HG03575 (cell line): ENCODE measurements around the gene SGCE.
"Not testable (repeated sequence)": the region's sequence is repeated elsewhere in the genome, so short reads cannot be mapped to it uniquely, and the experiment has no call there.

Experiments used
- ATAC-seq: cut with Tn5 transposase; IDR thresholded peaks from one replicate; pipeline ENCODE4 v1.9.1; 2021; ENCODE audit not compliant: unreplicated experiment, insufficient number of reproducible peaks, low FRiP score; ENCODE audit errors: extremely low read depth

SGCE gene, protein sequence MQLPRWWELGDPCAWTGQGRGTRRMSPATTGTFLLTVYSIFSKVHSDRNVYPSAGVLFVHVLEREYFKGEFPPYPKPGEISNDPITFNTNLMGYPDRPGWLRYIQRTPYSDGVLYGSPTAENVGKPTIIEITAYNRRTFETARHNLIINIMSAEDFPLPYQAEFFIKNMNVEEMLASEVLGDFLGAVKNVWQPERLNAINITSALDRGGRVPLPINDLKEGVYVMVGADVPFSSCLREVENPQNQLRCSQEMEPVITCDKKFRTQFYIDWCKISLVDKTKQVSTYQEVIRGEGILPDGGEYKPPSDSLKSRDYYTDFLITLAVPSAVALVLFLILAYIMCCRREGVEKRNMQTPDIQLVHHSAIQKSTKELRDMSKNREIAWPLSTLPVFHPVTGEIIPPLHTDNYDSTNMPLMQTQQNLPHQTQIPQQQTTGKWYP

DNA sequence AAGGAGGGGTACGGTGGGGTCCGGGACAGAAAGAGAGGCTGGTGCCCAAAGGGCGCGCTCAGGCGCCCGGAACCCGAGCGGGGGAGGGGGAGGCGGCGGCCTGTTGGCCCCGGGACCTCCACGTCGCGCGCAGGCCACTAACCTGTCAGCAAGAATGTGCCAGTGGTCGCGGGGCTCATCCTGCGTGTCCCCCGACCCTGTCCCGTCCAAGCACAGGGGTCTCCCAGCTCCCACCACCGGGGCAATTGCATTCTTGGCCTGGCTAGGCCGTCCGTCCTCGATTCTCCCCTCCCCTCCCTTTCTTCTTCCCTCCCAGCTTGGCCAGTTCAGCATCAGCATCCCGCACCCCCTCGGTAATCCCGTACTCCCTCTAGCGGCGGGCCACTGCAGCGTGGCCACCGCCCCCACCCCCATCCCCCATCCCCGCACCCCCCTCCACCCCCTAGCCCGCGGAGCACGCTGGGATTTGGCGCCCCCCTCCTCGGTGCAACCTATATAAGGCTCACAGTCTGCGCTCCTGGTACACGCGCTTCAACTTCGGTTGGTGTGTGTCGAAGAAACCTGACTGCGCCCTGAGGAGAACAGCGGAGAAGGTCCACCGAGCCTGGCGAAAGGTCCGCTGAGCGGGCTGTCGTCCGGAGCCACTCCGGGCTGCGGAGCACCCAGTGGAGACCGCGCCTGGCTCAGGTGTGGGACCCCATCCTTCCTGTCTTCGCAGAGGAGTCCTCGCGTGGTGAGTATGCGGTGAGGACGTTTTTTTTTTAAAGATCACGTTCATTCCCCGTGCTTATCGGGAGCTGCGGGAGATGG is at the start of gene SGCE:
Gene SGCE, minus strand, starts transcription at position 286 of the 810 bp plus-strand sequence. Its CDS starts 35 bp downstream, at position 251.
- no peak for ATAC-seq

DNA sequence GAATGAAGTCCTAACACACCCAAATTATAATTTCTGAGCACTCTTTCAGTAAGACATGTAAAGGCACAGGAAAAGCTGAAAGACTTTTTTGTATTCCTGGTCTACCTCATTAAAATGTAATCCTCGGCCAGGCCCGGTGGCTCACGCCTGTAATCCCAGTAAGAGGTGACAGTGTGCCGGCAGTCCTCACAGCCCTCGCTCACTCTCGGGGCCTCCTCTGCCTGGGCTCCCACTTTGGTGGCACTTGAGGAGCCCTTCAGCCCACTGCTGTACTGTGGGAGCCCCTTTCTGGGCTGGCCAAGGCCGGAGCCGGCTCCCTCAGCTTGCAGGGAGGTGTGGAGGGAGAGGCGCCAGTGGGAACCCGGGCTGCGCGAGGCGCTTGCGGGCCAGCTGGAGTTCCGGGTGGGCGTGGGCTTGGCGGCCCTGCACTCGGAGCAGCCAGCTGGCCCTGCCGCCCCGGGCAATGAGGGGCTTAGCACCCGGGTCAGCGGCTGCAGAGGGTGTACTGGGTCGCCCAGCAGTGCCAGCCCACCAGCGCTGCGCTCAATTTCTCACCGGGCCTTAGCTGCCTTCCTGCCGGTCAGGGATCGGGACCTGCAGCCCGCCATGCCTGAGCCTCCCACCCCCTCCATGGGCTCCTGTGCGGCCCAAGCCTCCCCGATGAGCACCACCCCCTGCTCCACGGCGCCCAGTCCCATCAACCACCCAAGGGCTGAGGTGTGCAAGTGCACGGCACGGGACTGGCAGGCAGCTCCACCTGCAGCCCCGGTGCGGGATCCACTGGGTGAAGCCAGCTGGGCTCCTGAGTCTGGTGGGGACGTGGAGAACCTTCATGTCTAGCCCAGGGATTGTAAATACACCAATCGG is 49.5 kb upstream of the SGCE start:
- not testable (repeated sequence) for ATAC-seq

DNA sequence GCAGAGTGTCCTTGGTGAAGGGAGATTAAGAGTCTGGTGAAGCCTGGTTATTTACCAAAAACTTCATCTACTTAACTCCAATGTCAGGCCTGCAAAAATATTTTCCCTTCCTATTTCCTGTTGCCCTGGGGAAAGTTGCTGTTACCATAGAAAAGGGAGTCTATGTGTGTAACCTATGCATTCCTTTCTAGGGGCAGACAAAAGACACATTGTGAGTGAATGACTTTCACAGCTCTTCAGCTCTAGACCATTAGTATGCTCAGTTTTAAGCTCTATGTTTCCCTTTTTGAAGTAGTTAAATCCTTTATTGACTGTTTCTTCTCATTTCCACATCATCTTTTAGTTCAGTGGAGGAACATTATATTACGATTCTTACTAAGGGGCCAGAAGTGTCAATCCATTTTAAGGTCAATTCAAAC is 45.6 kb upstream of the SGCE start:
- no peak for ATAC-seq

DNA sequence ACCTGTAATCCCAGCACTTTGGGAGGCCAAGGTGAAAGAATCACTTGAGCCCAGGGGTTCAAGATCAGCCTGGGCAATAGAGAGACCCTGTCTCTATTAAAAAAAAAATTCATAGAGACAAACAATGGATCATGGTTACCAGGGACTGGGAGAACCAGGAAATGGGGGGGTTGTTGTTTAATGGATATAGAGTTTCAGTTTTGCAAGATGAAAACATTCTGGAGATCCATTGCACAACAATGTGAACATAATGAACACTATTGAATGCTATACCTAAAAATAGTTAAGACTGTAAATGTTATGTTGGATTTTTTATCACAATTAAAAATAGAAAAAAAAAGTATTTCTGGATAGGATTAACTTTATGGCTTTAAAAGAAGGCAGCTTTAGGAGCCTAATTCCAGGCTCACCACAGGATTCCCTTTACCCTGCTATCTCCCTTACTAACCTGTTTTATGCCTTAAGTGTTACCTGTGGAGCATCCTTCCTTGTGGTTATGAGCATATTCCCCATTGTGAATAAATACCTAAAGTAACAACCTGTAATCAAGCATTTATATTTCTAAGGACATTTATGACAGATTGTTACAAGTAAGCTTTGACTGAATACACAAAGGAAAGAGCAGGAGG is 45.1 kb upstream of the SGCE start:
- ATAC-seq: no peak

DNA sequence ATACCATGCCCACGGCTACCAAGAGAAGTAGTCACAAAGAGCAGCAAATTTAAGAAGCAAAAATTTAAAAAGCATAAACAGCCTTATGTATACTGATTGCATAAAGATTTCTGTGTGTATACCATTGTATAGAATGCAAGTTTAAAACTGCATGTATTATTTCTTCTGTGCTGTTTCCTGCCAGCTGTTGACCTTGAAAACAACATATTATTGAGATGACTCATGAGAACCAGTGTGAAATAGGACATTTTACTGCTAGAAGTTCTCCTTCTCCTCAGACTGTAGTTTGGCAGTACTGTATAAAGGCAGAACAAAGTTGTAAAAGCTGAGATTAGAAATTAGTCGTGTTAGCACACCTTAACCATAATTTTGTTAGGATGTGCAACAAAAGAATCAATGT is 42.3 kb upstream of the SGCE start:
- ATAC-seq: no peak

DNA sequence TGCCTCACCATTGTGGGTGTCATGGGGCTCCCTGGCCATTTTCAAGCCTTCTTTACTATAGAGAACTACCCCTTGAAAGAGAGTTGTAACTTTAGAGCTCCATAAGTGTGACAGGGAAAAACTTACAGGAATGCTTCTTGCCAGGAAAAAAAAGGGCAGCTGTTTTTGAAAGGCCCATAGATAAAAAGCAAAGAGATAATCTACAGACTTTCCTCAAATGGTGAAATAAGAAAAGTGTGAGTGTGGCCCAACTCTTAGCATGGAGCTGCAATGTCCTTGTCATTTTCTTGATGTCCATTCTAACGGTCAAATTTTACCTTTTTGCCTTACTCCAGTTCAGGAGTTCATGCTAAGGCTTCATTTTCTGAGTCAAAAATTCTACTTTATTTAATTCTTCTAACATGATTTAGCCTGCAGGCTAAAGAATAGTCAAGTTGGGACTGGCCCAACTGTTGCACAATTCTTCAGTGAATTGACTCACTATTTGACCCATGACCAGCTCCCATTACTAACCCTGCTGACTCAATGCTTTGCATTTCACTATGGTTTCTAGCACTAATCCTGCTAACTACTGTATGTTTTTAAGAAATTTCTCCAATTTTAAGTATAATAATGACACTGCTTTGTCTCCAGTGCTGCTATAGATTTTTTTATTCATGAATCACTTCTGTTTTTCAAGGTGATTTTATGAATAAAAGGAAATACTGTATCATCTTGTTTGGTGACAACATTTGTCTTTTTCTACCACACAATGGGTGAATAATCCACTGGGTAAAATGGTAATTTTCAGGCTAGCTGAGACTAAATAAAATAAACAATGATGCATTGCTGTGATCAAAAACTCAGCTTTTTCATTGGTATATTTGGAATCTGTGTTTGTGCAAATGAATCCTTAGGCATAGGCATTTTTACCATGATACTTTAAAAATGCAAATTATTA is 41.4 kb upstream of the SGCE start:
- ATAC-seq: no peak

DNA sequence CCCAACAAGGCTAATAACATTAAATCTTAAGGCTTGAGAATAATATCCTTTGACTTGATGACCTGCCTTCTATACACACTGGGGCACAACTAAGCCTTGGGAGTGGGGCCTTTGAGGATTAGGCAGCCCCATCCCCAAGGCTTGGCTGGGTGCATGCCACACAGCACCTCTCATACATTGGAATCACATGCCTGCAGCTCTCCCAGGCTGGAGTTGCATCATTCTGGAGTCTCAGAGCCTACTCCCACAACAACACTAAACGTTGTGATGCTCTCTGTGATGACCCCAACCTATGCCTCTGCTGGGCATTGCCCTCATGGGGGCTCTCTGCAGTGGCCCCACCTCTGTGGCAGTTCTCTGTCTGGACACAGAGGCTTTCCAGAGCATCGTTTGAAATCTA is 31.9 kb upstream of the SGCE start:
- ATAC-seq: no peak

DNA sequence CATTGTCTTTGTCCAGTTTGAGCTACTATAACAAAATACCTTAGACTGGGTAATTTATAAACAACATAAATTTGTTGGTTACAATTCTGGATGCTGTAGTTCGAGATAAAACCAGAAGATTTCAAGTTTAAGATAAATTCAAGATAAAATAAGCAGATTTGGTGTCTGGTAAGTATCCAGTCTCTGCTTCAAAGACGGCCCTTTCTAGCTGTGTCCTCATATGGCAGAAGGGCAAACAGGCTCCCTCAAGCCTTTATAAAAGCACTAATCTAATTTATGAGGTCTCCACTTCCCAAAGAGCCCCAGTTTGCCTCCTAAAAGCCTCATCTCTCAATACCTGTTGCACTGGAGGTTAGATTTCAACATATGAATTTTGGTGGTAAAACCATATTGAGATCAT is 31.1 kb upstream of the SGCE start:
- ATAC-seq: no peak

DNA sequence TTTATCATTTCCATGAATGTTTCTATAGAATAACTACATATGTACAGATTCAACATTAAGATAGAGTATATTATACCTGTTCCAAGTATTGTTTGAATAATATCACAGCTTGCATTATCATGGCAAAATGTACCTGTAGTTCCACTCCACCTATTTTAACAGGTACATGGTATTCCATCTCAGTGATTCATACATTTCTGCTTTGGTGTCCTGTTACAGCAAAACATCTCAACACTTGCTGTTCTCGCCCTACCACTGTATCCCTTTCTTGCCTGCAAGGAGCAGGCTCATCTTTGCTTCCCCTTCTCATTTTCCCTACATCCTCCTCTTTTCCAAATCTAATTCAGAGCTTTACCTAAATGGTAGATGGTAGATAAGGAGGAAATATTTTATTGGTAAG is 27.1 kb upstream of the SGCE start:
- ATAC-seq: no peak

DNA sequence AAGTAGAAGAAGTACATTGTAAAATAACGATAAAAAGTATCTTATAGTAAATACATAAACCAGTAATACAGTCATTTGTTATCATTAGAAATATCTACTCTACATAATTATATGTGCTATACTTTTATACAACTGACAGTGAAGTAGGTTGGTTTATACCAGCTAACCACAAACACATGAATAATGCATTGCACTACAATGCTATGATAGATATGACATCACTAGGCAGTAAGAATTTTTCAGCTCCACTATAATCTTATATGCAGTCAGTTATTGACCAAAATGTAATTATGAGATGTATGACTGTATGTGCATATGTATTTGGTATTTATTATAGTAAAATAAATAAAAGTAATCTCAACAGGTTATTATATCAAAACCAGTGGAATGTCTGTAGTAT is 23.4 kb upstream of the SGCE start:
- no peak for ATAC-seq

DNA sequence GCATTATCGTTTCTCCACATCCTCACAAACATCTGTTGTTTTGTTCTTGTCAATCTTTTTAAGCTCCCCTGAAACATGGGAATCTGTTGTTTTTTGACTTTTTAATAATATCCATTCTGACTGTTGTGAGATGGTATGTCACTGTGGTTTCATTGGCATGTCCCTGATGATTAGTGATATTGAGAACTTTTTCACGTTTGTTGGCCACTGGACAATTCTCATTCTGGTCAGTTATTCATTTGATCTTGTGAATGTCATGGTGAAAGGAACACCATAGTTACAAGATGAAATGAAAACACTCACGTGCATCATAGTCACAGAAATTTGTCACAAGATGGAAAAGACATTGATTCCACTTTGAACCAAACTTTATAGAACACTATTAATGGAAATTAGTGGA is 20.5 kb upstream of the SGCE start:
- no peak for ATAC-seq

DNA sequence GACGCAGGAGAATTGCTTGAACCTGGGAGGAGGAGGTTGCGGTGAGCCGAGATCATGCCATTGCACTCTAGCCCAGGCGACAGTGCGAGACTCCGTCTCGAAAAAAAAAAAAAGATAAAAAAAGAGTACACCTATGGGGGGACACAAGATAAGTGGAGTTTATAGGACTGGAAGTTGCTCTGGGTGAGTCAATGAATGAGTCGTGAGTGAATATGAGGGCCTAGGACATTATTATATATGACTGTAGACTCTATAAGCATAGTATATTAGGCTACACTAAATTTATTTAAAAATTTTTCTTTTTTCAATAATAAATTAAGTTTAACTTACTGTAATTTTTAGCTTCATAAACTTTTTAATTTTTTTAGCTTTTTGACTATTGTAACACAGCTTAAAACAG is 19.4 kb upstream of the SGCE start:
- no peak for ATAC-seq

DNA sequence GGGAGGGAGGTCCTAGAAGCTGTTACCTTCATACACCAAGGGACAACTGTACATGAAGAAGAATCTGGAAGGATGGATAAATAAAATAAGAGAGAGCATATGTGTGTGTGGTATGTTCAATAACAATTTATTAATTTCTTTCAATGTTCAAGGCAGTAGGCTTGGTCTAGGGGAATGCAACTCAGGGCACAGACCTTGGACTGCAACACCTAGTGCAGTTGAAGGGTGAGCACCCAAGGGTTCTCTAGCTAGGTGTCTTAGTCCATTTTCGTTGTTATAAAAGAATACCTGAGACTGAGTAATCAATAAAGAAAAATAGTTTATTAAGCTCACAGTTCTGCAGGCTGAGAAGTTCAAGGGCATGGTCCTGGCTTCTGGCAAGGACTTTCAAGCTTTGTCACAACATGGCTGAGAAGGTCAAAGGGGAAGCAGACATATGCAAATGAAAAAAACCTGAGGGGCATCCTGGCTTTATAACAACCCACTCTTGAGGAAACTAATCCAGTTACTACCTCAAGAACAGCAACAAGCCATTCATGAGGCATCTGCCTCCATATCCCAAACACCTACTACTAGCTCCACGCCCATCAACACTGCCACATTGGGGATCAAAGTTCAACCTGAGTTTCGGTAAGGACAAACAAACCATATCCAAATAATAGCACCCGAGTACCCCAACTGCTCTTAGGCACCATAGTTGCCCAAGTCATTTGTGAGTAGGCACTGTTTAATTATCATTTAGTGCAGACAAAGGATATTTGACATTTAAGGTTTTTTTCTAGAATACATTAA is 15.7 kb upstream of the SGCE start:
- no peak for ATAC-seq

DNA sequence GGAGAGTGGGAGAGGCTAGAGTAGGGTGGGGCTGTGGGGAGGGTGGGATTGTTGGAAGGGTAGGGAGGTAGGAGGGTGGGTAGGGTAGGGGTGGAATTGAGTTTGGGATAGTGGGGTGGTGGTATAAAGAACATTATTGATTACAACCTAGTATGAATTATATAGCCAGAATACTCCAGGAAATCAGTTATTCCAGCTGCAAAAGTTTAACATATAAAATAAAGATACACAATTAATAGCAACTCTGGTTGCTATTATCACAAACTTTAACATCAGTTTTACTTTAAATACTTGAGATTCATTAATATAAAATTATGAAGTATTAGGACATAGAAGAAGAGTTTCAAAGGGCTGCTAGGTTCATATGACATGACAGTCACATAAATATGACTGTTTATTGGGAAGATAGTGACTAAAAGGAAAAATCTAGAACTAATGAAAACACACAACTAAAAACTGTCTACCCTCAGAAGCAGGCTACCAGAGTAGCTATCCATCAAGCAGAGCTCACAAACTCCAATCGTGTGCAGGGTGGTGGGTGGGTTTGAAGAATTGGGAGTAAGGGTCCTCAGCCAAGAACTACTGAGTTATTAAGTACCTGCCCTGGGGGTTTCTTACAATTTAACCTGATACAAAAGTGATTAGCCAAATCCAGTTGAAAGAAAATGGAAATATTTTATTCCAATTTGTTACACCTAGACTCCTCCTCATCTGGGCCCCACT is 14.0 kb upstream of the SGCE start:
- ATAC-seq: no peak

DNA sequence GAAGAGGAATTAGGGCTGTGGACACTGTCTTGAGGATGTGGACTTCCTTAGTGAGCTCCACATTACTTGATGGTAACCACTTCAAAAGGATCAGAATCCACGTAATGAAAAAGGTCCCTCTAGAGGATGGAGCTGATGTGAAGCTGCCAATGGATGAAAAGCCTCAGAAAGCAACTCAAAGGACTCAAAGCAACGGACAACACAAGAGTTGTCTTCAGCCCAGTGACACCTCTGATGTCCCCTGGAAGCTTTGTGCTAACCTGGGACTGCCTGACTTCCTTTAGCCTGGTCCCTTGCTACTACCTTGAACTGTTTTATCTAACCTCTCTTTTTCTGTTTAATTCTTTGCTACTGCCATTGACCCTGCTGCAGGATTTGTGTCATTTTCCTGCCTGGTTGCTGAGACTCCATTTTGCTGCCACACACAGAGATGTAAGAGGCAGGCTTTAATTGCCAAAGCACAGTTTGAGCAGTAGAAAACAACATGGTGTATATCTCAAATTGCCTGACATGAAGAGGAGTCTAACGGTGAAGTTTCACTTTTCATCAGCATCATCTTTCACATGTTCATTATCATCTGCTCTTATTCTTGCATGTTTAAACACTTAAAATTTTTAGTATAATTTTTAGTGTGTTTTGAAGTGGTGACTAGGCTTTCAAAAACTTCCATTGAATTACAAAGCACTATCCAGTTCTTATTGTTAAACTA is 11.1 kb upstream of the SGCE start:
- no peak for ATAC-seq

DNA sequence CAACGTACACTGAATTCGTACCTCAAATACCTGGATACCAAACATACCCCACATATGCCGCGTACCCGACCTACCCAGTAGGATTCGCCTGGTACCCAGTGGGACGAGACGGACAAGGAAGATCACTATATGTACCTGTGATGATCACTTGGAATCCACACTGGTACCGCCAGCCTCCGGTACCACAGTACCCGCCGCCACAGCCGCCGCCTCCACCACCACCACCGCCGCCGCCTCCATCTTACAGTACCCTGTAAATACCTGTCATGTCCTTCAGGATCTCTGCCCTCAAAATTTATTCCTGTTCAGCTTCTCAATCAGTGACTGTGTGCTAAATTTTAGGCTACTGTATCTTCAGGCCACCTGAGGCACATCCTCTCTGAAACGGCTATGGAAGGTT is 9.5 kb upstream of the SGCE start:
- ATAC-seq: no peak
